Caco-2 (cell line): ENCODE data around the gene GEMIN4. TPM values are rescaled to one million over a fixed set of nuclear protein-coding genes. Genes with fewer than 3 reads are reported as not detected.

Source experiments
- BruUV-seq: library from RNA; stranded (reverse); fragments of 400-500 nt; replicated peaks from 2 replicates; lab custom pipeline; 2021; lab: Mats Ljungman, UMichigan
- CTCF ChIA-PET: fragments of 300-600 bp; sonication (Branson Sonifier 250); formaldehyde crosslinking; loops from one replicate; lab custom pipeline; 2022; ENCODE audit warnings: antibody characterized with exemption; lab: Charles Lee
- POLR2A ChIA-PET: fragments of 300-600 bp; sonication (Branson Sonifier 250); formaldehyde crosslinking; loops from one replicate; lab custom pipeline; 2022; ENCODE audit warnings: antibody characterized with exemption; lab: Charles Lee
- DNase-seq, 2 experiments: peaks; one replicate each; pipeline versions ENCODE4 v3.0.0 to v3.0.0-alpha.2; 2020 to 2022
- H3K27me3 ChIP-seq: replicated peaks from 2 replicates; pipeline ENCODE4 v1.6.0; 2011; ENCODE audit warnings: low read length; ENCODE audit not compliant: control insufficient read depth, insufficient read depth
- H3K36me3 ChIP-seq: 2 replicates; pipeline ENCODE4 v1.5.1; 2011; ENCODE audit warnings: low read length; ENCODE audit not compliant: control insufficient read depth, insufficient read depth
- H3K4me1 ChIP-seq: fragments of 250-450 bp; sonication (Bioruptor Pico); 2 replicates; pipeline ENCODE4 v1.5.1; 2020; ENCODE audit warnings: mild to moderate bottlenecking
- H3K4me3 ChIP-seq: 2 replicates; pipeline ENCODE4 v1.5.1; 2011; ENCODE audit warnings: low read depth, mild to moderate bottlenecking, control low read depth, low read length
- H3K9me3 ChIP-seq: fragments of 250-450 bp; sonication (Bioruptor Pico); 2 replicates; pipeline ENCODE4 v1.5.1; 2020; ENCODE audit warnings: mild to moderate bottlenecking, moderate library complexity
- H3K27ac Mint-ChIP-seq: one replicate; pipeline ENCODE4 v1.8.0; 2022; ENCODE audit warnings: mixed read lengths; ENCODE audit not compliant: unreplicated experiment
- H3K27me3 Mint-ChIP-seq: one replicate; pipeline ENCODE4 v1.8.0; 2022; ENCODE audit warnings: mixed read lengths; ENCODE audit not compliant: insufficient read depth, unreplicated experiment
- H3K36me3 Mint-ChIP-seq: one replicate; pipeline ENCODE4 v1.8.0; 2022; ENCODE audit warnings: mild to moderate bottlenecking, mixed read lengths; ENCODE audit not compliant: insufficient read depth, unreplicated experiment
- H3K4me1 Mint-ChIP-seq: one replicate; pipeline ENCODE4 v1.8.0; 2022; ENCODE audit warnings: low read depth, mixed read lengths; ENCODE audit not compliant: unreplicated experiment
- H3K4me3 Mint-ChIP-seq: one replicate; pipeline ENCODE4 v1.8.0; 2022; ENCODE audit warnings: mild to moderate bottlenecking, moderate library complexity, mixed read lengths; ENCODE audit not compliant: unreplicated experiment
- H3K9me3 Mint-ChIP-seq: one replicate; pipeline ENCODE4 v1.8.0; 2022; ENCODE audit warnings: mixed read lengths; ENCODE audit not compliant: unreplicated experiment
- CTCF ChIP-seq, 2 experiments: fragments of 200-600 bp in 1 of 2; IDR thresholded peaks; 1 replicate in 1 of 2; 2 replicates in 1 of 2; pipeline versions ENCODE4 v1.5.1 to v1.8.0; 2011 to 2022; ENCODE audit warnings: antibody characterized with exemption in 1 of 2, control low read depth in 1 of 2, inconsistent platforms in 1 of 2, low read depth in 1 of 2, low read length in 1 of 2, mild to moderate bottlenecking in 1 of 2, moderate library complexity in 1 of 2; ENCODE audit not compliant: insufficient read depth in 1 of 2, severe bottlenecking in 1 of 2, unreplicated experiment in 1 of 2
- intact Hi-C: fragments of 100-400 bp; cut with micrococcal nuclease; formaldehyde crosslinking; loops from one replicate; pipeline ENCODE4 v1.10.0; 2022; ENCODE audit not compliant: unreplicated experiment
- total RNA-seq: library from RNA; stranded (reverse); gene quantifications from 2 replicates; pipeline ENCODE4 v1.2.3, GENCODE V29; 2022

The GEMIN4 gene
- total RNA-seq, 1 experiment from 2014 or later, result 19.1 TPM

DNA sequence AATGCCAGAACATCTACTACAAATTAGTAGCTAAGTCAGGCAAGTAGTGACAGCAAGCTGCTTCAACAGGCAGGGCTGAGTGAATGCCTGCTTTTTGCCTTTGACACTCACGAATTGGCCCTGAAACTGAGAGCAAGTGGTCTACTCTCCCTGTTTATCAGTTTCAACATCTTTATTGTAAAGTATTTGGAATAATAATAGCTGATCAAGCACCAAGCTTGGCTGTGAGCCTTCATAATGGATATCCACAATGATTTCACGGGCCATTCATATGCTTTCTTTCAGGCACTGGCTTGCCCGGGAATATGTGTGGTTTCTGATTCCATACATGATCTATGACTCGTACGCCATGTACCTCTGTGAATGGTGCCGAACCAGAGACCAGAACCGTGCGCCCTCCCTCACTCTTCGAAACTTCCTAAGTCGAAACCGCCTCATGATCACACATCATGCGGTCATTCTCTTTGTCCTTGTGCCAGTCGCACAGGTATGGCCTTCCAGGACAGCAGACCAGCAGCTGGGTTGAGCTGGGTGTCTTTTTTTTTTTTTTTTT, 14.4 kb downstream of the GEMIN4 start:
- POLR2A ChIA-PET, result no interaction called here
- peaks cover 32% of the 10 kb centered on the region for H3K36me3 Mint-ChIP-seq

DNA sequence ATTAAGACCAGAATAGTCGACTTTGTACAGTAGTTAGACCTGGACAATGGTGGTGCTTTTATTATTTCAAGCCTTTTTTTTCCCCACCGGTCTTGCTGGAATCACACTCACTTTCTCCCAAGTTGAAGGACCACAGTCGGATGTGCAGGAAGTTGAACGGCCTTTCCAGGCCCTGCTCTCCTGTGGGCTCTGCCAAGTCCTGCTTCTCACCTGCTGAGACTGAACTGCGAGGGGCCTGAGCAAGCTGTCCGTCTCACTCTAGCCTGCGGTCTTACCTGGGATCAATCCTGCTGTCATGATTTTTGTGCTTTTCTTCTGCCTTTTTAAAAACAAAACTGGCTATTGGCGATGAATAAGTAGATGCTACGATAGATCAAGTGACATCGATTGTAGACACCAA, 18.3 kb downstream of the GEMIN4 start:
- H3K4me3 ChIP-seq, result peak overlapping the region; percentile 61
- no peaks in the 10 kb centered on the region for H3K4me1 ChIP-seq
- Mint-ChIP-seq H3K27me3 (no peaks in the 10 kb centered on the region), H3K4me3 (peak overlapping the region; percentile 81), H3K4me1 (no peaks in the 10 kb centered on the region), H3K27ac (no peak overlapping the region), H3K36me3 (peaks cover 27% of the 10 kb centered on the region), H3K9me3 (no peaks in the 10 kb centered on the region)
- ChIA-PET POLR2A (no interaction called here), CTCF (no interaction called here)
- H3K9me3 ChIP-seq, result no peaks in the 10 kb centered on the region
- no TSS peak for BruUV-seq
- intact Hi-C loops, result no loop called here
- H3K27me3 ChIP-seq, result no peaks in the 10 kb centered on the region
- TF ChIP-seq CTCF (IDR thresholded peaks at IDR 0.05; ENCODE audit: insufficient read depth in 1 of 2, low read depth in 1 of 2, low read length in 1 of 2, severe bottlenecking in 1 of 2, unreplicated experiment in 1 of 2), result no peak
- DNase-seq, result no peak
- H3K36me3 ChIP-seq, result no peaks in the 10 kb centered on the region

More for the DNA sequence above, 14.4 kb downstream of the GEMIN4 start:
- Mint-ChIP-seq H3K9me3 (no peaks in the 10 kb centered on the region), H3K27me3 (no peaks in the 10 kb centered on the region), H3K4me1 (no peaks in the 10 kb centered on the region), H3K27ac (no peak overlapping the region), H3K4me3 (no peak overlapping the region)
- TF ChIP-seq CTCF (IDR thresholded peaks at IDR 0.05; ENCODE audit: insufficient read depth in 1 of 2, low read depth in 1 of 2, low read length in 1 of 2, severe bottlenecking in 1 of 2, unreplicated experiment in 1 of 2), result no peak
- no TSS peak for BruUV-seq
- no peaks in the 10 kb centered on the region for H3K9me3 ChIP-seq
- no peaks in the 10 kb centered on the region for H3K4me1 ChIP-seq
- no peak for DNase-seq
- CTCF ChIA-PET, result no interaction called here
- H3K4me3 ChIP-seq, result no peak overlapping the region
- intact Hi-C loops, result no loop called here
- no peaks in the 10 kb centered on the region for H3K36me3 ChIP-seq
- H3K27me3 ChIP-seq, result no peaks in the 10 kb centered on the region

DNA sequence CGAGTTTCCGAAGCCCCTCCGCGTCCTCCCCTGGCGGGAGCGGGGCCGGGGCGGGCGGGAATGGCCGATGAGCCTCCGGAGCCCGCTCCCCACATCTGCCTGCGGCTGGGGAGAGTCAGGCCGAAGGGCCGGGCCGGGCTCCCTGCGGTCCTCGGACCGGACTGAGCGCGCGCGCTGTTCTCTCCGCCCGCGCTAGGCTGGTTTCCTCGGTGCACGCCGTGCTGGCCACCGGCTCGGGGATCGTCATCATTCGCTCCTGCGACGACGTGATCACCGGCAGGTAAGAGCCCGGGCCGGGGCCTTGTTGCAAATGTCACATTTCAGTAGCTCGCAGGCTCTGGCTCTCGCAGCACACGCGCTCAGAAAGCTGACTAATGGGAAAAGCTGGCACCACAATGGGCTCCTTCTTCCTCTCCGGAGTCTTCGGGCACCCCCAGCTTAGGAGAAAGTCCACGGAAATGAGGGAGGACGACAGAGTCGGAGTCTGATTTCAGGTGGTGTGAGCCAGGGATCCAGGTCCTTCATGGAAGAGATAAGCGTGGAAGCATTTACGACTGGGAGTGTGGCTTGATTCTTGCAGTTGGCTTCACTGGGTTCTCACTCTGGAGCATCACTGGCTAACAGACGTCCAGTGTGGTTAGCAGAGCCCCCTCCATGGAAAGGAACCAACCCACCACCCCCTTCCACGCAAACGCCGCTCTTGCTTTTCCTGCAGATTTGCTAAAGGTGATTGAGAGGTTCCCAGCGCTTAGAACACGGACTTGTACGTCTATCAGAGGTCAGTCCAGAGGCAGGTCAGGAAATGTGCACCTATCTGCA, 19.0 kb downstream of the GEMIN4 start:
- peak in 1 of 2 experiments; percentile 21 for DNase-seq
- no peaks in the 10 kb centered on the region for H3K36me3 ChIP-seq

More for the DNA sequence above, 19.0 kb downstream of the GEMIN4 start:
- Mint-ChIP-seq H3K27me3 (no peaks in the 10 kb centered on the region), H3K9me3 (no peaks in the 10 kb centered on the region), H3K4me1 (no peaks in the 10 kb centered on the region), H3K4me3 (peak overlapping the region; percentile 81), H3K36me3 (peaks cover 27% of the 10 kb centered on the region), H3K27ac (peak overlapping the region; percentile 81)
- no peaks in the 10 kb centered on the region for H3K4me1 ChIP-seq
- H3K27me3 ChIP-seq, result no peaks in the 10 kb centered on the region
- no peak for TF ChIP-seq CTCF (IDR thresholded peaks at IDR 0.05; ENCODE audit: insufficient read depth in 1 of 2, low read depth in 1 of 2, low read length in 1 of 2, severe bottlenecking in 1 of 2, unreplicated experiment in 1 of 2)
- POLR2A ChIA-PET, result no interaction called here
- CTCF ChIA-PET, result no interaction called here
- no TSS peak for BruUV-seq
- intact Hi-C loops, result no loop called here
- peak overlapping the region; percentile 61 for H3K4me3 ChIP-seq
- no peaks in the 10 kb centered on the region for H3K9me3 ChIP-seq
